OCI-LY7 (cell line): Measurements from ENCODE around the gene RGR.

Source experiments
- EZH2phosphoT487 ChIP-seq: fragments of 200-600 bp; sonication (generic); IDR thresholded peaks from 2 replicates; pipeline ENCODE4 v1.6.1; 2018; ENCODE audit warnings: low read depth, borderline replicate concordance, mild to moderate bottlenecking, mixed run types, antibody characterized with exemption, low read length, moderate library complexity, mixed read lengths
- TF ChIP-seq, protein P1 (sequence below): fragments of 200-600 bp; sonication (generic); conservative IDR thresholded peaks from 2 replicates; pipeline ENCODE4 v1.5.1; 2014; ENCODE audit warnings: mild to moderate bottlenecking, antibody characterized with exemption, low read length, moderate library complexity, mixed read lengths

DNA sequence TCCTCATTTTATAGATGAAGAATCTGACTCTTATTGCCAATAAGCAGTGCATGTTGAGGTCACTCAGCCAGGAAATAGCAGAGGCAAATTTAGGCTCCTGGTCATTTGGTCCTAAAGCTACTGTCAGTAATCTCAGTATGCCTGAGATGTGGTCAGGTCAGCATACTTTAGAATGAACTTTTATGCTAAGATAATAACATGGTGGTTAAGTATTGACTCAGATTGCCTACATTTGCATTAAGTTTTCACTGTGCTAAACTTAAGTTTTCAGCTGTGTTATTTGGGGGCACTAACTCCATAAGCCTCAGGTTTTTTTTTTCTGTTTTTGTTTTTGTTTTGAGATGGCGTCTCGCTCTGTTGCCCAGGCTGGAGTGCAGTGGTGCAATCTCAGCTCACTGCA is 47.6 kb downstream of the RGR start:
- TF ChIP-seq, protein P1, sequence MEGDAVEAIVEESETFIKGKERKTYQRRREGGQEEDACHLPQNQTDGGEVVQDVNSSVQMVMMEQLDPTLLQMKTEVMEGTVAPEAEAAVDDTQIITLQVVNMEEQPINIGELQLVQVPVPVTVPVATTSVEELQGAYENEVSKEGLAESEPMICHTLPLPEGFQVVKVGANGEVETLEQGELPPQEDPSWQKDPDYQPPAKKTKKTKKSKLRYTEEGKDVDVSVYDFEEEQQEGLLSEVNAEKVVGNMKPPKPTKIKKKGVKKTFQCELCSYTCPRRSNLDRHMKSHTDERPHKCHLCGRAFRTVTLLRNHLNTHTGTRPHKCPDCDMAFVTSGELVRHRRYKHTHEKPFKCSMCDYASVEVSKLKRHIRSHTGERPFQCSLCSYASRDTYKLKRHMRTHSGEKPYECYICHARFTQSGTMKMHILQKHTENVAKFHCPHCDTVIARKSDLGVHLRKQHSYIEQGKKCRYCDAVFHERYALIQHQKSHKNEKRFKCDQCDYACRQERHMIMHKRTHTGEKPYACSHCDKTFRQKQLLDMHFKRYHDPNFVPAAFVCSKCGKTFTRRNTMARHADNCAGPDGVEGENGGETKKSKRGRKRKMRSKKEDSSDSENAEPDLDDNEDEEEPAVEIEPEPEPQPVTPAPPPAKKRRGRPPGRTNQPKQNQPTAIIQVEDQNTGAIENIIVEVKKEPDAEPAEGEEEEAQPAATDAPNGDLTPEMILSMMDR = no peak
- TF ChIP-seq EZH2phosphoT487 = no peak
